Left ventricle myocardium inferior (tissue), 1 donor: Measurements from ENCODE around the gene COASY. TPM values are rescaled to one million over a fixed set of nuclear protein-coding genes. Genes with fewer than 3 reads are reported as not detected.

Experiments used
- DNase-seq: peaks from one replicate; pipeline ENCODE4 v3.0.0-alpha.2; 2020
- H3K27ac ChIP-seq: fragments of 200-600 bp; replicated peaks from 2 replicates; pipeline ENCODE4 v1.8.0; 2021
- H3K27me3 ChIP-seq: fragments of 200-600 bp; 2 replicates; pipeline ENCODE4 v1.8.0; 2021; ENCODE audit warnings: low read depth
- H3K36me3 ChIP-seq: fragments of 200-600 bp; 2 replicates; pipeline ENCODE4 v1.8.0; 2021
- H3K4me1 ChIP-seq: fragments of 200-600 bp; 2 replicates; pipeline ENCODE4 v1.8.0; 2021
- H3K4me3 ChIP-seq: fragments of 200-600 bp; 2 replicates; pipeline ENCODE4 v1.8.0; 2021; ENCODE audit warnings: mild to moderate bottlenecking, moderate library complexity
- H3K9me3 ChIP-seq: fragments of 200-600 bp; replicated peaks from 2 replicates; pipeline ENCODE4 v1.8.0; 2021
- CTCF ChIP-seq: fragments of 200-600 bp; IDR thresholded peaks from 2 replicates; pipeline ENCODE4 v1.8.0; 2021; ENCODE audit warnings: antibody characterized with exemption, mild to moderate bottlenecking, borderline replicate concordance
- intact Hi-C: fragments of 100-400 bp; cut with micrococcal nuclease; formaldehyde crosslinking; loops from one replicate; pipeline ENCODE4 v1.11.0; 2022
- total RNA-seq: library from RNA; stranded (reverse); fragmentation: NEBNext Ultra II Directional; extraction: Animal tissue kit (Norgen Biotek cat#: 25700); gene quantifications from one replicate; pipeline ENCODE4 v1.2.1, GENCODE V29; 2021
- donor health status: DM: no; HTN: yes; CAD: no; lungs with severe emphysema.

Gene COASY
- total RNA-seq, 1 donor from 2014 or later, result 48.8 TPM

- TF ChIP-seq CTCF, result no peak
- no peak for DNase-seq
- H3K36me3 ChIP-seq, result peaks cover 46% of the 10 kb centered on the region
- no peaks in the 10 kb centered on the region for H3K27me3 ChIP-seq
- H3K27ac ChIP-seq, result peak overlapping the region; percentile 100
- peaks cover 75% of the 10 kb centered on the region for H3K4me1 ChIP-seq
- intact Hi-C loops, result no loop called here
- H3K4me3 ChIP-seq, result no peak overlapping the region
- no peaks in the 10 kb centered on the region for H3K9me3 ChIP-seq
Observed at GRCh38 chr17:42565523-42566214, 3.7 kb downstream of the COASY start.

GRCh38 chr17:42566215-42566882 lies 4.4 kb downstream of the COASY start:
- no peaks in the 10 kb centered on the region for H3K27me3 ChIP-seq
- no peaks in the 10 kb centered on the region for H3K9me3 ChIP-seq
- H3K36me3 ChIP-seq, result peaks cover 52% of the 10 kb centered on the region
- no peak for TF ChIP-seq CTCF
- H3K4me3 ChIP-seq, result peak overlapping the region; percentile 99
- peak overlapping the region; percentile 100 for H3K27ac ChIP-seq
- peaks cover 75% of the 10 kb centered on the region for H3K4me1 ChIP-seq
- no peak for DNase-seq
- intact Hi-C loops, result no loop called here

GRCh38 chr17:42566883-42567573 lies 5.1 kb downstream of the COASY start, which contains the start of gene MLX:
Gene MLX, plus strand, starts transcription at chr17:42567100. Its CDS starts 25 bp downstream, at chr17:42567125.
- H3K9me3 ChIP-seq, result no peaks in the 10 kb centered on the region
- DNase-seq, result peak; percentile 96
- TF ChIP-seq CTCF, result peak; percentile 16
- peaks cover 77% of the 10 kb centered on the region for H3K4me1 ChIP-seq
- H3K27me3 ChIP-seq, result no peaks in the 10 kb centered on the region
- H3K4me3 ChIP-seq, result peak within 1 kb of the TSS; percentile 99
- peak within 1 kb of the TSS; percentile 100 for H3K27ac ChIP-seq
- H3K36me3 ChIP-seq, result peaks cover 59% of the 10 kb centered on the region
- intact Hi-C loops, result no loop called here

- intact Hi-C loops, result no loop called here
- H3K27ac ChIP-seq, result peak overlapping the region; percentile 100
- H3K36me3 ChIP-seq, result peaks cover 74% of the 10 kb centered on the region
- peak overlapping the region; percentile 99 for H3K4me3 ChIP-seq
- TF ChIP-seq CTCF, result no peak
- H3K27me3 ChIP-seq, result no peaks in the 10 kb centered on the region
- no peak for DNase-seq
- no peaks in the 10 kb centered on the region for H3K9me3 ChIP-seq
- peaks cover 62% of the 10 kb centered on the region for H3K4me1 ChIP-seq
Observed at GRCh38 chr17:42568341-42569111, 6.6 kb downstream of the COASY start.
